OCI-M2 (cell line): ENCODE results near the gene CPNE9.

Source experiments
- DNase-seq: peaks from one replicate; lab custom pipeline; 2025; ENCODE audit not compliant: unreplicated experiment; lab: John Stamatoyannopoulos, UW

Gene CPNE9

GRCh38 chr3:9776896-9777693, 73.5 kb downstream of the CPNE9 start:
- DNase-seq = no peak

GRCh38 chr3:9777694-9778021, 74.0 kb downstream of the CPNE9 start:
- DNase-seq = no peak

- no peak for DNase-seq
Measured at GRCh38 chr3:9778143-9779074, 74.8 kb downstream of the CPNE9 start.

- DNase-seq = no peak
Measured at GRCh38 chr3:9779075-9779593, 75.5 kb downstream of the CPNE9 start.
